GM12892 (cell line): ENCODE measurements around the gene ARHGAP27.
"Not testable (repeated sequence)": the region's sequence is repeated elsewhere in the genome, so short reads cannot be mapped to it uniquely, and the experiment has no call there.

Source experiments
- POLR2A ChIP-seq: IDR thresholded peaks from 2 replicates; pipeline ENCODE4 v1.6.1; 2011; ENCODE audit warnings: low read depth, low read length, control low read depth
- POLR2AphosphoS5 ChIP-seq: IDR thresholded peaks from 2 replicates; pipeline ENCODE4 v1.6.1; 2011; ENCODE audit warnings: low read depth, low read length, control low read depth

DNA sequence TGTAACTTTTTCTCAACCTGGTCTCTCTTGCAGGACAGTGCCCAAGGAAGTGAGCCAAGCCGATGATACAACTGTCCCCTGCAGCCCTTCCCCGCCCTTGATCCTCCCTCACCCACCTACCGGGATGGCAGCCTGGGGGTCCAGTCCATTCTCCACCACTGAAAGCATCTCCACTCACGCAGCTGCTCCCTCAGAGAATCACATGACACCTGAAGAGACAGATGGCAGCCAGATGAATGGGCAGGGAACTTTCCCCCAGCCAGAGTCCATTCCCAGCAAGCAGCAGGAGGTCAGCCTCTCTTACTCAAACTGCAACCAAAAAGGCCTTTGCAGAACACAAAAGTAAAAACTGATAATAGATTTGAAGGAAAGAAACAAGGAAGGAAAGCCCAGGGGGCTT is 49.6 kb upstream of the ARHGAP27 start:
- TF ChIP-seq POLR2AphosphoS5, POLR2A: not testable (repeated sequence)
